Lung (tissue), 12 donors: ENCODE data around the gene NGF. TPM values are rescaled to one million over a fixed set of nuclear protein-coding genes. Genes with fewer than 3 reads are reported as not detected.

Source experiments
- ATAC-seq: fragments of 200-7000 bp; cut with Tn5 transposase; one replicate; pipeline ENCODE4 v1.9.1; 2020; ENCODE audit warnings: moderate number of reproducible peaks; ENCODE audit not compliant: insufficient read depth, low FRiP score
- DNase-seq, 3 donors: peaks; one replicate each; pipeline ENCODE4 v3.0.0-alpha.2; 2013 to 2017
- H3K27ac ChIP-seq, 2 donors: one replicate each; pipeline ENCODE4 v1.5.1; 2013; ENCODE audit warnings: mild to moderate bottlenecking in 2 of 2, moderate library complexity in 2 of 2, control low read depth in 1 of 2, inconsistent platforms in 1 of 2, low read depth in 1 of 2, low read length in 1 of 2
- H3K27me3 ChIP-seq, 3 donors: one replicate each; pipeline ENCODE4 v1.5.1; 2013; ENCODE audit warnings: low read length in 2 of 3; ENCODE audit not compliant: control insufficient read depth in 3 of 3, insufficient read depth in 3 of 3
- H3K36me3 ChIP-seq, 4 donors: one replicate each; pipeline ENCODE4 v1.5.1; 2013; ENCODE audit warnings: low read length in 4 of 4, mild to moderate bottlenecking in 1 of 4, moderate library complexity in 1 of 4; ENCODE audit not compliant: control insufficient read depth in 4 of 4, insufficient read depth in 4 of 4
- H3K4me1 ChIP-seq, 5 donors: one replicate each; pipeline ENCODE4 v1.5.1; 2013; ENCODE audit warnings: low read length in 5 of 5, mild to moderate bottlenecking in 2 of 5, moderate library complexity in 1 of 5; ENCODE audit not compliant: control insufficient read depth in 5 of 5, insufficient read depth in 5 of 5
- H3K4me3 ChIP-seq: one replicate; pipeline ENCODE4 v1.5.1; 2013; ENCODE audit warnings: mild to moderate bottlenecking, control low read depth, moderate library complexity
- H3K9ac ChIP-seq, 2 donors: one replicate each; pipeline ENCODE4 v1.5.1; 2013; ENCODE audit warnings: low read length in 2 of 2, control low read depth in 1 of 2; ENCODE audit not compliant: insufficient read depth in 1 of 2
- H3K9me3 ChIP-seq, 4 donors: one replicate each; pipeline ENCODE4 v1.5.1; 2013; ENCODE audit warnings: low read length in 3 of 4, mild to moderate bottlenecking in 1 of 4, moderate library complexity in 1 of 4; ENCODE audit not compliant: control insufficient read depth in 4 of 4, insufficient read depth in 3 of 4
- WGBS, 2 donors: extraction: QIAGEN DNeasy Blood & Tissue Kit; methylation state at CpG; one replicate each; pipeline ENCODE4 v1.1.7; 2013; 5-methylcytosine and 5-hydroxymethylcytosine counted together
- polyA plus RNA-seq, 2 donors: library from polyadenylated mRNA; stranded (reverse); fragments of 200-250 nt; gene quantifications; one replicate each; pipeline ENCODE4 v1.2.1, GENCODE V29; 2013
- total RNA-seq, 2 donors: library from RNA; depleted of rRNA in 1 of 2; stranded (reverse); fragments of >200 nt in 1 of 2; gene quantifications; one replicate each; pipeline ENCODE4 v1.2.1, GENCODE V29; 2014 to 2021
- TF ChIP-seq, protein P1 (sequence below): IDR thresholded peaks from 2 replicates; pipeline ENCODE4 v1.5.1; 2012; ENCODE audit warnings: mild to moderate bottlenecking; ENCODE audit errors: control extremely low read depth, extremely low read depth
- donor health status: control.
- donor health status: control.
- donor health status: Bipolar disorder and iron deficiency.
- donor health status: healthy.
- donor health status: DM: yes; HTN: yes; CAD: no.

Gene NGF
- total and polyA plus RNA-seq, 4 donors = 0.40 to 1.7 (median 0.50) TPM

- Histone ChIP-seq H3K9ac (no peak overlapping the region), H3K4me1 (peaks cover 0 to 15% (median 0%) of the 10 kb centered on the region in 5 donors), H3K4me3 (no peak overlapping the region), H3K27ac (no peak overlapping the region), H3K36me3 (no peaks in the 10 kb centered on the region), H3K27me3 (no peaks in the 10 kb centered on the region), H3K9me3 (peaks cover 0 to 4% (median 1%) of the 10 kb centered on the region in 4 donors)
- DNase-seq (peak; percentile 16 to 59 (median 58)), ATAC-seq (no peak)
- 71 to 85% methylated on average over 8 of the region's 8 CpGs for WGBS, 2 donors
- TF ChIP-seq, protein P1, sequence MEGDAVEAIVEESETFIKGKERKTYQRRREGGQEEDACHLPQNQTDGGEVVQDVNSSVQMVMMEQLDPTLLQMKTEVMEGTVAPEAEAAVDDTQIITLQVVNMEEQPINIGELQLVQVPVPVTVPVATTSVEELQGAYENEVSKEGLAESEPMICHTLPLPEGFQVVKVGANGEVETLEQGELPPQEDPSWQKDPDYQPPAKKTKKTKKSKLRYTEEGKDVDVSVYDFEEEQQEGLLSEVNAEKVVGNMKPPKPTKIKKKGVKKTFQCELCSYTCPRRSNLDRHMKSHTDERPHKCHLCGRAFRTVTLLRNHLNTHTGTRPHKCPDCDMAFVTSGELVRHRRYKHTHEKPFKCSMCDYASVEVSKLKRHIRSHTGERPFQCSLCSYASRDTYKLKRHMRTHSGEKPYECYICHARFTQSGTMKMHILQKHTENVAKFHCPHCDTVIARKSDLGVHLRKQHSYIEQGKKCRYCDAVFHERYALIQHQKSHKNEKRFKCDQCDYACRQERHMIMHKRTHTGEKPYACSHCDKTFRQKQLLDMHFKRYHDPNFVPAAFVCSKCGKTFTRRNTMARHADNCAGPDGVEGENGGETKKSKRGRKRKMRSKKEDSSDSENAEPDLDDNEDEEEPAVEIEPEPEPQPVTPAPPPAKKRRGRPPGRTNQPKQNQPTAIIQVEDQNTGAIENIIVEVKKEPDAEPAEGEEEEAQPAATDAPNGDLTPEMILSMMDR = no peak
Observed at GRCh38 chr1:115280064-115280463, 58.0 kb downstream of the NGF start.

- WGBS, 2 donors = 77 to 85% methylated on average over 3 of the region's 3 CpGs
- Histone ChIP-seq H3K36me3 (no peaks in the 10 kb centered on the region), H3K27ac (no peak overlapping the region), H3K9me3 (peaks cover 0 to 4% (median 1%) of the 10 kb centered on the region in 4 donors), H3K9ac (no peak overlapping the region), H3K4me3 (no peak overlapping the region), H3K27me3 (no peaks in the 10 kb centered on the region), H3K4me1 (peaks cover 0 to 15% (median 0%) of the 10 kb centered on the region in 5 donors)
- TF ChIP-seq, protein P1 = no peak
- DNase-seq (no peak), ATAC-seq (no peak)
Observed at GRCh38 chr1:115278211-115278610, 59.8 kb downstream of the NGF start.

GRCh38 chr1:115277276-115277675 is 60.8 kb downstream of the NGF start:
- WGBS, 2 donors = 65 to 69% methylated on average over 2 of the region's 2 CpGs

More at GRCh38 chr1:115277276-115277675, 60.8 kb downstream of the NGF start:
- H3K9me3 ChIP-seq = peaks cover 0 to 4% (median 1%) of the 10 kb centered on the region in 4 donors
- no peak overlapping the region for H3K27ac ChIP-seq
- DNase-seq = no peak
- H3K27me3 ChIP-seq = no peaks in the 10 kb centered on the region
- TF ChIP-seq, protein P1 = no peak
- no peak for ATAC-seq
- no peak overlapping the region for H3K4me3 ChIP-seq
- no peak overlapping the region for H3K9ac ChIP-seq
- peaks cover 0 to 12% (median 0%) of the 10 kb centered on the region in 5 donors for H3K4me1 ChIP-seq
- no peaks in the 10 kb centered on the region for H3K36me3 ChIP-seq
